ENCODE data around the gene MORC2. TPM values are rescaled to one million over a fixed set of nuclear protein-coding genes. Genes with fewer than 3 reads are reported as not detected.

The MORC2 gene
- total RNA-seq, result 10 to 100 TPM in 1 of 2 donors, 1 to 10 TPM in 1; 8.6 to 24.0 TPM

- Mint-ChIP-seq H3K27ac (peak within 1 kb of the TSS; percentile 86 to 94), H3K36me3 (peaks cover 63 to 94% of the 10 kb centered on the region in 2 donors), H3K9me3 (peaks cover 29 to 35% of the 10 kb centered on the region in 2 donors)
- DNase-seq (ENCODE audit: low spot score in 2 of 2), result no peak
- ATAC-seq, result no peak
Measured at GRCh38 chr22:30968015-30968923, at the start of gene MORC2. Gene MORC2, minus strand, starts transcription at chr22:30968774. Its CDS starts 885 bp downstream, at chr22:30967889.

- no peak for DNase-seq (ENCODE audit: low spot score in 2 of 2)
- Mint-ChIP-seq H3K36me3 (peaks cover 5 to 9% of the 10 kb centered on the region in 2 donors), H3K9me3 (peaks cover 3 to 8% of the 10 kb centered on the region in 2 donors), H3K27ac (no peak overlapping the region)
- ATAC-seq, result no peak
Measured at GRCh38 chr22:31005535-31005934, 37.0 kb upstream of the MORC2 start.

- ATAC-seq, result no peak
- no peak overlapping the region for H3K27ac Mint-ChIP-seq
- no peak for DNase-seq (ENCODE audit: low spot score in 2 of 2)
- H3K36me3 Mint-ChIP-seq, result no peaks in the 10 kb centered on the region
- H3K9me3 Mint-ChIP-seq, result peaks cover 0 to 3% of the 10 kb centered on the region in 2 donors
Measured at GRCh38 chr22:31001124-31001770, 32.7 kb upstream of the MORC2 start.

GRCh38 chr22:30998329-30998728 lies 29.8 kb upstream of the MORC2 start:
- no peak overlapping the region for H3K27ac Mint-ChIP-seq
- no peak for DNase-seq (ENCODE audit: low spot score in 2 of 2)
- no peak for ATAC-seq
- H3K36me3 Mint-ChIP-seq, result no peaks in the 10 kb centered on the region
- no peaks in the 10 kb centered on the region for H3K9me3 Mint-ChIP-seq

- Mint-ChIP-seq H3K27ac (no peak overlapping the region), H3K9me3 (no peaks in the 10 kb centered on the region)
Measured at GRCh38 chr22:30996462-30996861, 27.9 kb upstream of the MORC2 start.

GRCh38 chr22:30994960-30995359 lies 26.4 kb upstream of the MORC2 start:
- peaks cover 0 to 8% of the 10 kb centered on the region in 2 donors for H3K9me3 Mint-ChIP-seq
- H3K27ac Mint-ChIP-seq, result no peak overlapping the region
- no peaks in the 10 kb centered on the region for H3K36me3 Mint-ChIP-seq
- DNase-seq (ENCODE audit: low spot score in 2 of 2) (no peak), ATAC-seq (no peak)

More at GRCh38 chr22:30996462-30996861, 27.9 kb upstream of the MORC2 start:
- H3K36me3 Mint-ChIP-seq, result no peaks in the 10 kb centered on the region
- DNase-seq (ENCODE audit: low spot score in 2 of 2) (no peak), ATAC-seq (no peak)

- peaks cover 5 to 12% of the 10 kb centered on the region in 2 donors for H3K9me3 Mint-ChIP-seq
- H3K36me3 Mint-ChIP-seq, result no peaks in the 10 kb centered on the region
- ATAC-seq, result no peak
- H3K27ac Mint-ChIP-seq, result no peak overlapping the region
- DNase-seq (ENCODE audit: low spot score in 2 of 2), result no peak
Measured at GRCh38 chr22:30992565-30992964, 24.0 kb upstream of the MORC2 start.

GRCh38 chr22:30990690-30991089 lies 22.1 kb upstream of the MORC2 start:
- peaks cover 5 to 12% of the 10 kb centered on the region in 2 donors for H3K9me3 Mint-ChIP-seq
- DNase-seq (ENCODE audit: low spot score in 2 of 2) (no peak), ATAC-seq (no peak)
- H3K27ac Mint-ChIP-seq, result no peak overlapping the region
- H3K36me3 Mint-ChIP-seq, result no peaks in the 10 kb centered on the region

- H3K36me3 Mint-ChIP-seq, result peaks cover 0 to 2% of the 10 kb centered on the region in 2 donors
- DNase-seq (ENCODE audit: low spot score in 2 of 2) (no peak), ATAC-seq (no peak)
- no peak overlapping the region for H3K27ac Mint-ChIP-seq
- peaks cover 8 to 17% of the 10 kb centered on the region in 2 donors for H3K9me3 Mint-ChIP-seq
Measured at GRCh38 chr22:30989474-30989873, 20.9 kb upstream of the MORC2 start.

- peaks cover 20 to 28% of the 10 kb centered on the region in 2 donors for H3K9me3 Mint-ChIP-seq
Measured at GRCh38 chr22:30985561-30986208, 17.1 kb upstream of the MORC2 start.

GRCh38 chr22:30984317-30984716 lies 15.7 kb upstream of the MORC2 start:
- peaks cover 8 to 16% of the 10 kb centered on the region in 2 donors for H3K36me3 Mint-ChIP-seq
- H3K9me3 Mint-ChIP-seq, result peaks cover 20 to 35% of the 10 kb centered on the region in 2 donors
- no peak overlapping the region for H3K27ac Mint-ChIP-seq
- DNase-seq (ENCODE audit: low spot score in 2 of 2) (no peak), ATAC-seq (no peak)

More at GRCh38 chr22:30985561-30986208, 17.1 kb upstream of the MORC2 start:
- Mint-ChIP-seq H3K36me3 (peaks cover 0 to 7% of the 10 kb centered on the region in 2 donors), H3K27ac (no peak overlapping the region)
- no peak for ATAC-seq
- no peak for DNase-seq (ENCODE audit: low spot score in 2 of 2)

- peaks cover 33 to 46% of the 10 kb centered on the region in 2 donors for H3K9me3 Mint-ChIP-seq
- DNase-seq (ENCODE audit: low spot score in 2 of 2) (no peak), ATAC-seq (no peak)
- H3K36me3 Mint-ChIP-seq, result peaks cover 14 to 29% of the 10 kb centered on the region in 2 donors
- no peak overlapping the region for H3K27ac Mint-ChIP-seq
Measured at GRCh38 chr22:30982512-30982911, 13.9 kb upstream of the MORC2 start.

- DNase-seq (ENCODE audit: low spot score in 2 of 2) (no peak), ATAC-seq (peak in 1 of 2 donors; percentile 50)
- Mint-ChIP-seq H3K9me3 (peaks cover 43 to 66% of the 10 kb centered on the region in 2 donors), H3K27ac (no peak overlapping the region), H3K36me3 (peaks cover 39 to 55% of the 10 kb centered on the region in 2 donors)
Measured at GRCh38 chr22:30979932-30980331, 11.4 kb upstream of the MORC2 start.

GRCh38 chr22:30978304-30978962 lies 9.9 kb upstream of the MORC2 start:
- no peak for DNase-seq (ENCODE audit: low spot score in 2 of 2)
- no peak overlapping the region for H3K27ac Mint-ChIP-seq
- peaks cover 52 to 61% of the 10 kb centered on the region in 2 donors for H3K36me3 Mint-ChIP-seq
- H3K9me3 Mint-ChIP-seq, result peaks cover 34 to 60% of the 10 kb centered on the region in 2 donors
- no peak for ATAC-seq

GRCh38 chr22:30970356-30970746 lies 1.8 kb upstream of the MORC2 start:
- no peak for ATAC-seq
- H3K27ac Mint-ChIP-seq, result peak overlapping the region; percentile 86 to 94
- peaks cover 25 to 45% of the 10 kb centered on the region in 2 donors for H3K9me3 Mint-ChIP-seq
- H3K36me3 Mint-ChIP-seq, result peaks cover 82 to 92% of the 10 kb centered on the region in 2 donors
- no peak for DNase-seq (ENCODE audit: low spot score in 2 of 2)
